ENCODE results near the gene BCL6. TPM values are rescaled to one million over a fixed set of nuclear protein-coding genes. Genes with fewer than 3 reads are reported as not detected.
A peak's percentile ranks its signal among the peaks of the same experiment; 100 is the strongest.

BCL6 gene
- polyA plus RNA-seq, 1 donor (not counting 4 experiments of a cell fraction or from before 2014, with no cell fraction given), result 7.7 TPM

GRCh38 chr3:187713504-187713903 is 31.8 kb downstream of the BCL6 start:
- no peak overlapping the region for H3K9ac ChIP-seq (ENCODE audit: control insufficient read depth, extremely low read depth, insufficient read depth, low read length)
- no peaks in the 10 kb centered on the region for H3K27me3 ChIP-seq (ENCODE audit: control insufficient read depth, extremely low read depth, insufficient read depth, low read length)
- H3K36me3 ChIP-seq (ENCODE audit: control insufficient read depth in 2 of 2, extremely low read depth in 1 of 2, insufficient read depth in 2 of 2, low read length in 2 of 2), result no peaks in the 10 kb centered on the region
- no peak overlapping the region for H2AFZ ChIP-seq (ENCODE audit: control insufficient read depth, low read length)
- H3K4me1 ChIP-seq (ENCODE audit: control insufficient read depth, extremely low read depth, insufficient read depth, low read length), result no peaks in the 10 kb centered on the region
- H3K9me3 ChIP-seq (ENCODE audit: control insufficient read depth, low read depth, low read length), result no peaks in the 10 kb centered on the region
- H4K20me1 ChIP-seq (ENCODE audit: control insufficient read depth, extremely low read depth, insufficient read depth, low read length), result no peaks in the 10 kb centered on the region
- peak overlapping the region; percentile 16 for H3K4me2 ChIP-seq (ENCODE audit: control insufficient read depth, extremely low read depth, insufficient read depth, low read depth, low read length)
- FAIRE-seq (no peak), DNase-seq (ENCODE audit: low read depth, low spot score) (no peak)
- no peaks in the 10 kb centered on the region for H3K79me2 ChIP-seq (ENCODE audit: control insufficient read depth, insufficient read depth, low read length)
- no peak for TF ChIP-seq CTCF (optimal IDR thresholded peaks at IDR 0.05 in 1 of 3, IDR thresholded peaks at IDR 0.05 in 1 of 3, conservative IDR thresholded peaks at IDR 0.05 in 1 of 3; ENCODE audit: extremely low read depth in 1 of 3, insufficient read depth in 2 of 3, low read length in 3 of 3)
- TF ChIP-seq EZH2 (IDR thresholded peaks at IDR 0.05; ENCODE audit: low read length), result no peak
- dilution Hi-C loops (cut with MboI; ENCODE audit: extremely low pct_ligation_motif_present, low sequenced_read_pairs), result no loop called here
- no peaks in the 10 kb centered on the region for H3K9me1 ChIP-seq (ENCODE audit: control insufficient read depth, extremely low read depth, insufficient read depth, low read length)
- H3K27ac ChIP-seq (ENCODE audit: control insufficient read depth, insufficient read depth, low read length), result no peak overlapping the region
- H3K4me3 ChIP-seq (ENCODE audit: control insufficient read depth in 2 of 3, extremely low read depth in 1 of 3, insufficient read depth in 2 of 3, low read depth in 1 of 3, low read length in 3 of 3), result no peak overlapping the region

- Histone ChIP-seq H3K27me3 (ENCODE audit: control insufficient read depth, extremely low read depth, insufficient read depth, low read length) (no peaks in the 10 kb centered on the region), H3K9ac (ENCODE audit: control insufficient read depth, extremely low read depth, insufficient read depth, low read length) (no peak overlapping the region), H3K9me1 (ENCODE audit: control insufficient read depth, extremely low read depth, insufficient read depth, low read length) (no peaks in the 10 kb centered on the region), H3K27ac (ENCODE audit: control insufficient read depth, insufficient read depth, low read length) (no peak overlapping the region), H3K36me3 (ENCODE audit: control insufficient read depth in 2 of 2, extremely low read depth in 1 of 2, insufficient read depth in 2 of 2, low read length in 2 of 2) (no peaks in the 10 kb centered on the region), H3K9me3 (ENCODE audit: control insufficient read depth, low read depth, low read length) (no peaks in the 10 kb centered on the region), H3K79me2 (ENCODE audit: control insufficient read depth, insufficient read depth, low read length) (no peaks in the 10 kb centered on the region), H3K4me3 (ENCODE audit: control insufficient read depth in 2 of 3, extremely low read depth in 1 of 3, insufficient read depth in 2 of 3, low read depth in 1 of 3, low read length in 3 of 3) (no peak overlapping the region), H2AFZ (ENCODE audit: control insufficient read depth, low read length) (no peak overlapping the region), H3K4me2 (ENCODE audit: control insufficient read depth, extremely low read depth, insufficient read depth, low read depth, low read length) (no peak overlapping the region), H4K20me1 (ENCODE audit: control insufficient read depth, extremely low read depth, insufficient read depth, low read length) (no peaks in the 10 kb centered on the region), H3K4me1 (ENCODE audit: control insufficient read depth, extremely low read depth, insufficient read depth, low read length) (no peaks in the 10 kb centered on the region)
- TF ChIP-seq EZH2 (IDR thresholded peaks at IDR 0.05; ENCODE audit: low read length), result no peak
- no peak for TF ChIP-seq CTCF (optimal IDR thresholded peaks at IDR 0.05 in 1 of 3, IDR thresholded peaks at IDR 0.05 in 1 of 3, conservative IDR thresholded peaks at IDR 0.05 in 1 of 3; ENCODE audit: extremely low read depth in 1 of 3, insufficient read depth in 2 of 3, low read length in 3 of 3)
- DNase-seq (ENCODE audit: low read depth, low spot score) (no peak), FAIRE-seq (no peak)
- dilution Hi-C loops (cut with MboI; ENCODE audit: extremely low pct_ligation_motif_present, low sequenced_read_pairs), result no loop called here
These were observed 36.1 kb downstream of the BCL6 start for GRCh38 chr3:187709155-187709554.
